Kidney epithelial cell (primary cell): ENCODE results near the gene NEUROG2. TPM values are rescaled to one million over a fixed set of nuclear protein-coding genes. Genes with fewer than 3 reads are reported as not detected.

Experiments
- DNase-seq: peaks from one replicate; pipeline ENCODE4 v3.0.0-alpha.2; 2010; ENCODE audit warnings: low read depth
- H3K27me3 ChIP-seq: 2 replicates; pipeline ENCODE4 v1.6.0; 2011; ENCODE audit warnings: low read length; ENCODE audit not compliant: control insufficient read depth, insufficient read depth
- H3K36me3 ChIP-seq: 2 replicates; pipeline ENCODE4 v1.5.1; 2011; ENCODE audit warnings: low read length; ENCODE audit not compliant: control insufficient read depth, insufficient read depth
- H3K4me3 ChIP-seq: 2 replicates; pipeline ENCODE4 v1.5.1; 2011; ENCODE audit warnings: low read depth, mild to moderate bottlenecking, control low read depth, low read length
- total RNA-seq: library from RNA; depleted of rRNA; stranded (reverse); fragments of >200 nt; gene quantifications from 2 replicates; pipeline ENCODE4 v1.2.3, GENCODE V29; 2015
- TF ChIP-seq, protein P1 (sequence below): IDR thresholded peaks from 2 replicates; pipeline ENCODE4 v1.5.1; 2011; ENCODE audit warnings: mild to moderate bottlenecking, moderate library complexity, low read length, control low read depth, inconsistent platforms; ENCODE audit not compliant: insufficient read depth, poor library complexity, severe bottlenecking

NEUROG2 gene
- total RNA-seq, 1 donor from 2014 or later: not detected

DNA sequence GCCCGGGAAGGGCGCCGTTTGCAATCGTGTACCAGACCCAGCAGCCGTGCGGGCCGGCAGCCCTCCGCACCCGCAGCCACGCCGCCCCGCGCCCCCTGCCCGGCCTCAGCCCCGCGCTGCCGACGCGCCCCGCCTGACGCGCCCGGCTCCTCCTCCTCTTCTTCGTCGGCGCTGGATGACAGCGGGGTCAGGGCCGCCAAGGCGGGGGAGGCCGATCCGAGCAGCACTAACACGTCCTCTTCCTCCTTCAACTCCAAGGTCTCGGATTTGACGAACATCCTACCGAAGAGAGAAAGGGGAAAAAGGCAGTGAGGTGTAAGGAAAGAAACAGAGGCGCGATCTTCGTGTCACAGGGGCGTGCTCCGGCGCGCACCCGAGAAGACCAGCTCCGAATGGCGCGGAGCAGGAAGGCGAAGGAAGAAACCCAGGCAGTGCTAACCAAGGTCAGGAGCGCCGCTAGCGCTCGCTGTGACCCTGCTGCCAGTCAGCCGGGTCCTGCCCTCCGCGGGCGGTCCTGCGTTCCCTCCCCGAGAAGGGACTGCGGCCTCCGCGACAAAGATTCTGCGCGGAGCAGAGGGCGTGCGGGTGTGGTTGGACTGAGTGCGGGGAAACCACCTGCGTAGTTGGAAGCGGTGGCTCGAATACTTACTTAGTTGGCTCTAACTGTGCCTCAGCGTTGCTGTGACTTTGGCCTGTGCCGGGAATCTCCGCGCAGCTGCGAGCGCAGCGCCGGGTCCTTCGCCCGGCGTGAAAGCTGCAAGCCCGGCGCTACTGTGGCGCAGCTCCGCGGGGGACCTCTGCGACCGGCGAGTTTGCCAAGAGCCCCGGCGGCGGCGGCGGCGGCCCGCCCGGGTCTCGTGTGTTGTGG, 548 bp downstream of the NEUROG2 start:
- TF ChIP-seq, protein P1, sequence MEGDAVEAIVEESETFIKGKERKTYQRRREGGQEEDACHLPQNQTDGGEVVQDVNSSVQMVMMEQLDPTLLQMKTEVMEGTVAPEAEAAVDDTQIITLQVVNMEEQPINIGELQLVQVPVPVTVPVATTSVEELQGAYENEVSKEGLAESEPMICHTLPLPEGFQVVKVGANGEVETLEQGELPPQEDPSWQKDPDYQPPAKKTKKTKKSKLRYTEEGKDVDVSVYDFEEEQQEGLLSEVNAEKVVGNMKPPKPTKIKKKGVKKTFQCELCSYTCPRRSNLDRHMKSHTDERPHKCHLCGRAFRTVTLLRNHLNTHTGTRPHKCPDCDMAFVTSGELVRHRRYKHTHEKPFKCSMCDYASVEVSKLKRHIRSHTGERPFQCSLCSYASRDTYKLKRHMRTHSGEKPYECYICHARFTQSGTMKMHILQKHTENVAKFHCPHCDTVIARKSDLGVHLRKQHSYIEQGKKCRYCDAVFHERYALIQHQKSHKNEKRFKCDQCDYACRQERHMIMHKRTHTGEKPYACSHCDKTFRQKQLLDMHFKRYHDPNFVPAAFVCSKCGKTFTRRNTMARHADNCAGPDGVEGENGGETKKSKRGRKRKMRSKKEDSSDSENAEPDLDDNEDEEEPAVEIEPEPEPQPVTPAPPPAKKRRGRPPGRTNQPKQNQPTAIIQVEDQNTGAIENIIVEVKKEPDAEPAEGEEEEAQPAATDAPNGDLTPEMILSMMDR: no peak
- DNase-seq: no peak
- peak overlapping the region; percentile 30 for H3K4me3 ChIP-seq

DNA sequence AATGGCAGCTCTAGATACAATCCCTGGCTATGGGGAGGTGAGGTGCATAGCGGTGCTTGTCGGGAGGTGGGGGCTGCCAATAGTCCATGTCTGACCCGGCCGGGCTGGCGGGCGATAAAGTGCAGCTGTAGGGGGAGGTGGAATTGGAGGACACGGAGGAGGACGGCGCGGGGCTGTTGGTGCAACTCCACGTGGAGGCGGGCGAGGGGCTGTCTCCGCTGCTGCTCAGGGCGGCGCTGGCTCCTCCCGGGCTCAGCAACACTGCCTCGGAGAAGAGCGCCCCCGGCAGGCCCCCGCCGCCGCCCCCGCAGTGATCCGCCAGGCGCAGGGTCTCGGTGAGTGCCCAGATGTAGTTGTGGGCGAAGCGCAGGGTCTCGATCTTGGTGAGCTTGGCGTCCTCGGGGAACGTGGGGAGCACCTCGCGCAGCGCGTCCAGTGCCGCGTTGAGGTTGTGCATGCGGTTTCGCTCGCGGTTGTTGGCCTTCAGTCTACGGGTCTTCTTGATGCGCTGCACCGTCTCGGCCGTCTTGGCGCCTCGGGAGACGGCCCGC, 1.3 kb downstream of the NEUROG2 start:
- no peak overlapping the region for H3K4me3 ChIP-seq
- peaks cover 76% of the 10 kb centered on the region for H3K27me3 ChIP-seq
- TF ChIP-seq, protein P1: no peak

More for the DNA sequence above, 548 bp downstream of the NEUROG2 start:
- H3K27me3 ChIP-seq: peaks cover 78% of the 10 kb centered on the region
- no peaks in the 10 kb centered on the region for H3K36me3 ChIP-seq

DNA sequence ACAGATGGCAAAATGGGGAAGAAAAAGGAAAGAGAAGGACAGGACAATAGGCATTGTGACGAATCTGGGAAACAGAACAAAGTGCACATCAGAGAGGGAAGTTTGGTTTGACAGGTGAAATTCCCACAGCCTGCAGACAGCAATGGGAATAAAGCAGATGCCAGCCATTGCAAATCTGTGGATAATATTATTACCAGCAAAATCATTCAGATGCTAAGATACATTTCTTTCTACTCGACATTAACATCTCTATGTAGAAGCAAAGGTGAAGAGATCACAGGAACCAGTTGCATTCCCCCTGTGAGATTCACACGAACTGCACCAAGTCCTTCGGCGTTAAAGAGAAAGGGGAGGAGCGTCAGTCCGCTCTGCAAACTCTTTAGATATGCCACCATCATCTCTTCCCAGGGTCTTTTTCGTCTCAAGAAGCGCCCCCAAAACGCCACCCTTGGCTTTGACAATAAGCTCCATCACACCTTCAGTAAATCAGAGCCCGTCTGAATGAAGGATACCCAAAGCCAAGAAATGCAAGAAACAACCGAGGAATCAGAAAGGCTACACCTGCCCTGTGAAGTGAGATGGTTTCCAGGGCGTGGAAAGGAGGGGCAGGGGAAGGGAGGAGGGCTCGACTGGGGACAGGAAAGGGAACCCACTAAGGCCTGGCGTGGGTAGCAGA, 1.9 kb downstream of the NEUROG2 start:
- Histone ChIP-seq H3K27me3 (peaks cover 80% of the 10 kb centered on the region), H3K36me3 (no peaks in the 10 kb centered on the region), H3K4me3 (no peak overlapping the region)

More for the DNA sequence above, 1.3 kb downstream of the NEUROG2 start:
- H3K36me3 ChIP-seq: no peaks in the 10 kb centered on the region
- no peak for DNase-seq

DNA sequence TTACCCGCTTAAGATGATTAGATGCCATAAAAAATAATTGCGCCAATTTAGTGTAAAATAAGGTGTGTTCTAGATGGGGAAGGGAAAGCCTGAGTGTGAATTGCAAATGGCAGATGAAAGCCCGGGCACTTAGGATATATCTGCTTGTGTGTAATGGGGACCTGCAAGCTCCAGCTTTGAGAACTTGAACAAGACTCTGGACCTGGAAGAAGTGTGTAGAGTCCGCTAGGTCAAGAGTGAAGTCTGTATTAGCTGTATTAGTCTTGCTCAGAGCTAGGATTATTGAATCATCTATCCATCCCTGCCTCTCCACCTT, 4.2 kb downstream of the NEUROG2 start:
- TF ChIP-seq, protein P1: no peak
- H3K4me3 ChIP-seq: no peak overlapping the region

More for the DNA sequence above, 1.9 kb downstream of the NEUROG2 start:
- TF ChIP-seq, protein P1: no peak
- DNase-seq: no peak

DNA sequence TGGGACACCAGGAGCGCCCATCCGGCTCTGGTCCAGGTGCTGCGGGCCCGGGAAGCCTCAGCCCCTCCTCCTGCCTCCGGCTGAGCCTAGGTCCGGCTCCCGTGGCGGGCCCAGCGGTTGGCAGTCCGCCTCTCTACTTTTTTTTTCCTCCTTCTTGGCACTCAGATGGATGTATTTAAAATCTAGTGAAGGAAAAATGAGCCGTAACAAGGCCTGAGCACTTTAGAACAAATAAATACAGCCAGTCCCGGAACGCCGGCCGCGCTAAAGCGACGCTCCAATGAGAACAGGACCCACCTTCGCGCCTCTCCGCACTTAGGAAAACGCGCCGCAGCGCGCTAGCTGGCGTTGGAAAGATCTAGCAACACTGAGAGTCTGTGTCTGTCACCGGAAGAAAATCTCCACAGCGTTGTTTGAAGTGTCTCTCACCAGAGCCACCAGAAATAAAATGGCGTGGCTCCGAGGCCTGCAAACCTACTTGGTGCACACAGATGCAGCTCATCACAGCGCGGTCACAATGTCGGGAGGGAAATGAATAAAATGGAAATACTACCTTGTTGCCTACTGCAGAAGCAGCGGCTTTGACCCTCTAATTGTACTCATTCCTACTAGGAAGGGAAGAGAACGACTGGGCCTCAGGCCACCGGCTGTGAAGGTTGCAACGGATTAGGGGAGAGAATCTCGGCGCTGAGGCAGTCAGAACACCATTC, 4.7 kb downstream of the NEUROG2 start:
- peaks cover 67% of the 10 kb centered on the region for H3K27me3 ChIP-seq
- H3K36me3 ChIP-seq: no peaks in the 10 kb centered on the region
- no peak overlapping the region for H3K4me3 ChIP-seq
- TF ChIP-seq, protein P1: no peak
- DNase-seq: no peak

More for the DNA sequence above, 4.2 kb downstream of the NEUROG2 start:
- DNase-seq: no peak
- Histone ChIP-seq H3K36me3 (no peaks in the 10 kb centered on the region), H3K27me3 (peaks cover 72% of the 10 kb centered on the region)
